Measurements from ENCODE around the gene TMEM207. TPM values are rescaled to one million over a fixed set of nuclear protein-coding genes. Genes with fewer than 3 reads are reported as not detected.

TMEM207 gene
- polyA plus RNA-seq, 3 donors, result not detected

GRCh38 chr3:190486533-190486864 lies 36.8 kb upstream of the TMEM207 start:
- no peaks in the 10 kb centered on the region for H3K36me3 ChIP-seq (replicated peaks in 1 of 2; ENCODE audit: control insufficient read depth in 1 of 2, insufficient read depth in 2 of 2, low read length in 2 of 2)

GRCh38 chr3:190485830-190486532 lies 36.3 kb upstream of the TMEM207 start:
- Histone ChIP-seq H3K79me2 (ENCODE audit: insufficient read depth, low read length) (no peaks in the 10 kb centered on the region), H3K4me1 (ENCODE audit: control insufficient read depth in 1 of 2, insufficient read depth in 2 of 2, low read length in 2 of 2) (no peaks in the 10 kb centered on the region), H3K36me3 (replicated peaks in 1 of 2; ENCODE audit: control insufficient read depth in 1 of 2, insufficient read depth in 2 of 2, low read length in 2 of 2) (no peaks in the 10 kb centered on the region), H3K27me3 (ENCODE audit: control insufficient read depth in 2 of 2, insufficient read depth in 2 of 2, low read length in 2 of 2) (peaks cover 38 to 40% of the 10 kb centered on the region in 2 donors), H3K9me3 (replicated peaks in 1 of 2; ENCODE audit: control insufficient read depth in 1 of 2, insufficient read depth in 1 of 2, low read length in 2 of 2) (no peaks in the 10 kb centered on the region), H3K4me2 (replicated peaks; ENCODE audit: extremely low read depth, low read length, poor library complexity, severe bottlenecking) (no peak overlapping the region), H3K27ac (ENCODE audit: low read depth in 1 of 2, low read length in 2 of 2) (no peak overlapping the region), H2AFZ (ENCODE audit: insufficient read depth, low read depth, low read length, poor library complexity, severe bottlenecking) (no peak overlapping the region), H4K20me1 (ENCODE audit: insufficient read depth, low read length) (no peaks in the 10 kb centered on the region), H3K9ac (ENCODE audit: insufficient read depth, low read length, poor library complexity, severe bottlenecking) (no peak overlapping the region), H3K4me3 (replicated peaks in 1 of 3; ENCODE audit: low read depth in 2 of 3, low read length in 3 of 3) (no peak overlapping the region)
- H3K27me3 Mint-ChIP-seq (ENCODE audit: low read depth in 3 of 3), result peaks cover 28 to 50% (median 33%) of the 10 kb centered on the region in 3 donors
- H3K9me3 Mint-ChIP-seq, result peaks cover 0 to 2% (median 0%) of the 10 kb centered on the region in 7 donors
- no peaks in the 10 kb centered on the region for H3K4me1 Mint-ChIP-seq
- peak overlapping the region in 1 of 2 donors; percentile 27 for H3K4me3 Mint-ChIP-seq
- TF ChIP-seq CTCF (IDR thresholded peaks at IDR 0.05), result no peak
- WGBS (ENCODE audit: insufficient coverage), result 25% methylated on average over 2 of the region's 6 CpGs
- no peak for DNase-seq
- H3K27ac Mint-ChIP-seq, result peak overlapping the region in 1 of 7 donors; percentile 1
- intact Hi-C loops (cut with micrococcal nuclease), result no loop called here
- H3K36me3 Mint-ChIP-seq, result no peaks in the 10 kb centered on the region

More at GRCh38 chr3:190486533-190486864, 36.8 kb upstream of the TMEM207 start:
- Mint-ChIP-seq H3K36me3 (no peaks in the 10 kb centered on the region), H3K27me3 (ENCODE audit: low read depth in 3 of 3) (peaks cover 28 to 48% (median 38%) of the 10 kb centered on the region in 3 donors), H3K9me3 (peaks cover 0 to 2% (median 0%) of the 10 kb centered on the region in 7 donors), H3K4me3 (no peak overlapping the region), H3K4me1 (no peaks in the 10 kb centered on the region), H3K27ac (no peak overlapping the region)
- no peak overlapping the region for H3K4me2 ChIP-seq (replicated peaks; ENCODE audit: extremely low read depth, low read length, poor library complexity, severe bottlenecking)
- no peaks in the 10 kb centered on the region for H4K20me1 ChIP-seq (ENCODE audit: insufficient read depth, low read length)
- H2AFZ ChIP-seq (ENCODE audit: insufficient read depth, low read depth, low read length, poor library complexity, severe bottlenecking), result no peak overlapping the region
- H3K79me2 ChIP-seq (ENCODE audit: insufficient read depth, low read length), result no peaks in the 10 kb centered on the region
- H3K9ac ChIP-seq (ENCODE audit: insufficient read depth, low read length, poor library complexity, severe bottlenecking), result no peak overlapping the region
- intact Hi-C loops (cut with micrococcal nuclease), result no loop called here
- no peak for TF ChIP-seq CTCF (IDR thresholded peaks at IDR 0.05)
- no peak for DNase-seq
- no peak overlapping the region for H3K27ac ChIP-seq (ENCODE audit: low read depth in 1 of 2, low read length in 2 of 2)
- H3K9me3 ChIP-seq (replicated peaks in 1 of 2; ENCODE audit: control insufficient read depth in 1 of 2, insufficient read depth in 1 of 2, low read length in 2 of 2), result no peaks in the 10 kb centered on the region
- peaks cover 38 to 43% of the 10 kb centered on the region in 2 donors for H3K27me3 ChIP-seq (ENCODE audit: control insufficient read depth in 2 of 2, insufficient read depth in 2 of 2, low read length in 2 of 2)
- no CpG with 5 or more reads among the region's 1 CpG for WGBS (ENCODE audit: insufficient coverage)
- no peaks in the 10 kb centered on the region for H3K4me1 ChIP-seq (ENCODE audit: control insufficient read depth in 1 of 2, insufficient read depth in 2 of 2, low read length in 2 of 2)
- H3K4me3 ChIP-seq (replicated peaks in 1 of 3; ENCODE audit: low read depth in 2 of 3, low read length in 3 of 3), result no peak overlapping the region
